ENCODE results near the gene PRDM16. TPM values are rescaled to one million over a fixed set of nuclear protein-coding genes. Genes with fewer than 3 reads are reported as not detected.

PRDM16 gene
- total RNA-seq = under 1 TPM in 2 of 4 donors, not detected in 2; 0.41 to 0.95 TPM

DNA sequence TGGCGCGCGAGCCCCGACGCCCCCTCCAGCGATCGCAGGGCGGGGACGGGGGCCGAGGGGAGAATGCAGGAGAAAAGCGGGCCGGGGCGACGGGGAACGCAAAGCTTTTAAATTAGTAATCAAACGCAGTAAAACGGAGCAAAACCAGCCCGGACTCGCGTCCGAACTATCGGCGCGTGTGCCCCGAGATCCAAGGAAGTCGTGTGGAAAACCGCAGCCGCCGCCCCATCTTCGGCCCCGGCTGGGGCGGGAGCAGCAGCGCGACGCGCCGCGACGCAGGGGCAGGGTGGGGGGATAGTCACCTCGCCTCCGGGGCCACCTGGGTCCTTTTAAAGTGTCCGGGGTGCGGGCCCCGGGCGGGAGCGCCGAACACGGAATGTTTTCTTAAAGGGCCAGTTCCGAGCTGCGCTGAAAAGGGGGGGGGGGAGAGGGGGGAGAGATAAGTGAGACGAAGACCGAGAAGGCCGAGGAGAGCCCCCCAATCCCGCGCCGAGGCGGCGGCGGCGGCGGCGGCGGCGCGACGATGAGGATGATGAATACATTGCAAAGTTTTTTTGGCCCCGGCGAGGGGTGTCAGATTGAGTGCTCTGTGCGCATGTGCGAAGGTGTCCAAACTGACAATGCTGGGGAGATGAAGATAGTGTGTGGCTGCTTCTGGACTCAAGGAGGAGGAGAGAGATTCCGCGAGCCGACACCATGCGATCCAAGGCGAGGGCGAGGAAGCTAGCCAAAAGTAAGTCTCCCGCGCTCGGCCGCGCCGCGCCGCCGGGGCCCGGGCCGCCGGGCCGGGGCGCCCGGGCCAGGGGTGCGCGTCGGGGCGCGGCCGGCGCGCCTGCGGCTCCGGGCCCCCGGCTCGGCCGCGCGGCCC lies at the start of gene PRDM16:
PRDM16 (plus strand) TSS at position 640 of the 868 bp plus-strand sequence; CDS start at position 697, 57 bp downstream.
- Histone ChIP-seq H3K27ac (peak within 1 kb of the TSS; percentile 16 to 69 (median 58)), H3K9me3 (no peaks in the 10 kb centered on the region), H3K4me1 (peaks cover 14 to 35% (median 22%) of the 10 kb centered on the region in 4 donors), H3K27me3 (peaks cover 94% of the 10 kb centered on the region), H3K4me3 (peak within 1 kb of the TSS; percentile 58 to 66 (median 66)), H3K36me3 (no peaks in the 10 kb centered on the region)
- in situ Hi-C loops (cut with MboI; ENCODE audit: low pct_ligation_motif_present in 1 of 4, low pct_unique_long_range_greater_than_20kb in 1 of 4, low sequenced_read_pairs in 3 of 4) = no loop called here
- intact Hi-C loops (cut with DNase I; ENCODE audit: low total_unique reads) = no loop called here
- TF ChIP-seq POLR2AphosphoS5 (IDR thresholded peaks at IDR 0.05) (no peak), POLR2A (IDR thresholded peaks at IDR 0.05) (no peak), CTCF (IDR thresholded peaks at IDR 0.05) (no peak), EP300 (IDR thresholded peaks at IDR 0.05; ENCODE audit: low read depth) (no peak)
- no peak for DNase-seq
- WGBS, 2 donors (ENCODE audit: low coverage in 1 of 2) = 2% methylated on average over 97 of the region's 106 CpGs; no CpG with 5 or more reads in 1 of the 2 donors

DNA sequence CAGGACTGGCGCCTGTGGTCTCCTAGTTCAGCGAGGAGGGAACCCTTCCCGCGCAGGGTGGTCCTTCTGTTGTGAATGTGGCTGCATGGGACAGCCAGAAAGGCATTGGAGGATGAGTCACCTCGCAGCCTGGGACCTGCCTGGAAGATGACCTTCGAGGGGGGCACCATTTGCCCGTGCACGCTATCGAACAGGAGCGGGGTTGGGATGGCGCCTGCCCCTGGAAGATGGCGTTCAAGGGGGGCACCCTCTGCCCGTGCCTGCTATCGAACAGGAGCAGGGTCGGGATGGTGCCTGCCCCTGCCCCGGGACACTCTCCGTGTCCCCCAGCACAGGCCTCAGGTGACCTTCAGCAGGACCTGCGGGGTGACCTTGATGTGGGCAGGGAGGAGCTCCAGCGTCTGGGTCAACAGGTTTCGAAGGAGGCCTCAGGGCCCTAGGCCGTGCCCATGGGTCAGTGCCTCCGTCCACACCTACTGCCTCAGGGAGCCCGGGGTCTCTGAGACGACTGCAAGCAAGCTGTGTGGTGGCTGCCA lies 49.4 kb upstream of the PRDM16 start:
- DNase-seq = peak; percentile 3
- 92% methylated on average over 21 of the region's 24 CpGs; no CpG with 5 or more reads in 1 of the 2 donors for WGBS, 2 donors (ENCODE audit: low coverage in 1 of 2)
- Histone ChIP-seq H3K36me3 (no peaks in the 10 kb centered on the region), H3K27me3 (peaks cover 38% of the 10 kb centered on the region), H3K9me3 (no peaks in the 10 kb centered on the region), H3K4me3 (no peak overlapping the region), H3K4me1 (no peaks in the 10 kb centered on the region), H3K27ac (no peak overlapping the region)
- in situ Hi-C loops (cut with MboI; ENCODE audit: low pct_ligation_motif_present in 1 of 4, low pct_unique_long_range_greater_than_20kb in 1 of 4, low sequenced_read_pairs in 3 of 4) = loop anchor here in 3 of 4 donors (25.0 kb wide), 2 partner anchors 393 to 418 kb away; no protein-coding TSS in a partner anchor
- TF ChIP-seq POLR2AphosphoS5 (IDR thresholded peaks at IDR 0.05) (no peak), POLR2A (IDR thresholded peaks at IDR 0.05) (no peak), EP300 (IDR thresholded peaks at IDR 0.05; ENCODE audit: low read depth) (no peak), CTCF (IDR thresholded peaks at IDR 0.05) (no peak)
- intact Hi-C loops (cut with DNase I; ENCODE audit: low total_unique reads) = no loop called here

DNA sequence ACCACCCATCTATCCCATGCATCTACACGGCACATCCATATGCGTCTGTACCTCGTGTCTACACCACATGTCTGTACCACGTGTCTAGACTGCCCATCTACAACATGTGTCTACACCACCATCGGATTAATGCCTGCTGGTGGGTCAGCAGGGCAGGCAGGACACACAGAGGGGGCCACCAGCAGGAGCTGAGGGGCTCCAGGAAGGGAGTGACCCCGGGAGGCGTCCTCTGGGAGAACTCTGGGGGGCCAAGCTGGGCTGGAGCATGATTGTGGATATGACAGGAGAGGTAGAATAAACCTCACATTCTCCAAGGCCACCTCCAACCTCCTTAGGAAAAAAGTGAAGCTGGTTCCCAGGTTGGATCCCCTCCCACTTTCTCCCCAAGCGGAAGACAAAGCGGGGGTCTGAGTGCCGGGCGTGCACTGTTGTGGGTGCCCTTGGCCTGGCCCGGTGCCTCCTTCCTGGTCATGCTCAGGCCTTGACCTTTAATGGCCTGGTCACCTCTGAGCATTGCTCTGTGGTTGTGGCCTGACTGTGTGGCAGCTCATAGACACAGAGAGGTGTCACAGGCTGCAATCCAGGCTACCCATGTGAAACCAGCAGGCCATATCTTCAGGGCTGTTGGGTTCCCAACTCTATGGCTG lies 48.6 kb upstream of the PRDM16 start:
- no peak overlapping the region for H3K4me3 ChIP-seq
- H3K27ac ChIP-seq = no peak overlapping the region
- no peaks in the 10 kb centered on the region for H3K36me3 ChIP-seq
- no peaks in the 10 kb centered on the region for H3K9me3 ChIP-seq
- whole genome bisulfite sequencing, 2 donors (ENCODE audit: low coverage in 1 of 2) = 65 to 91% methylated on average over 4 to 12 of the region's 12 CpGs
- no peaks in the 10 kb centered on the region for H3K4me1 ChIP-seq
- TF ChIP-seq EP300 (IDR thresholded peaks at IDR 0.05; ENCODE audit: low read depth) = no peak
- TF ChIP-seq POLR2A (IDR thresholded peaks at IDR 0.05) = no peak
- TF ChIP-seq POLR2AphosphoS5 (IDR thresholded peaks at IDR 0.05) = no peak
- TF ChIP-seq CTCF (IDR thresholded peaks at IDR 0.05) = no peak
- intact Hi-C loops (cut with DNase I; ENCODE audit: low total_unique reads) = no loop called here
- DNase-seq = peak; percentile 6
- peaks cover 30% of the 10 kb centered on the region for H3K27me3 ChIP-seq
- in situ Hi-C loops (cut with MboI; ENCODE audit: low pct_ligation_motif_present in 1 of 4, low pct_unique_long_range_greater_than_20kb in 1 of 4, low sequenced_read_pairs in 3 of 4) = loop anchor here in 3 of 4 donors (25.0 kb wide), 2 partner anchors 392 to 417 kb away; no protein-coding TSS in a partner anchor

- no peaks in the 10 kb centered on the region for H3K4me1 ChIP-seq
- no peak within 1 kb of the TSS for H3K27ac ChIP-seq
- H3K27me3 ChIP-seq = peaks cover 23% of the 10 kb centered on the region
- TF ChIP-seq EP300 (IDR thresholded peaks at IDR 0.05; ENCODE audit: low read depth) (no peak), POLR2A (IDR thresholded peaks at IDR 0.05) (no peak)
- no peak within 1 kb of the TSS for H3K4me3 ChIP-seq
- no peaks in the 10 kb centered on the region for H3K9me3 ChIP-seq
- intact Hi-C loops (cut with DNase I; ENCODE audit: low total_unique reads) (no loop called here), in situ Hi-C loops (cut with MboI; ENCODE audit: low pct_ligation_motif_present in 1 of 4, low pct_unique_long_range_greater_than_20kb in 1 of 4, low sequenced_read_pairs in 3 of 4) (loop anchor here in 3 of 4 donors (25.0 kb wide), 2 partner anchors 391 to 416 kb away; no protein-coding TSS in a partner anchor)
- WGBS, 2 donors (ENCODE audit: low coverage in 1 of 2) = 63% methylated on average over 8 of the region's 8 CpGs; no CpG with 5 or more reads in 1 of the 2 donors
- peak; percentile 5 for DNase-seq
- no peaks in the 10 kb centered on the region for H3K36me3 ChIP-seq
Observed at GRCh38 chr1:3021233-3021671, 47.8 kb upstream of the PRDM16 start, which contains the start of gene ACTRT2. ACTRT2 (plus strand) TSS chr1:3021467; CDS start chr1:3021687, 220 bp downstream.
